ENCODE data around the gene RAMP1. TPM values are rescaled to one million over a fixed set of nuclear protein-coding genes. Genes with fewer than 3 reads are reported as not detected.
A peak's percentile ranks its signal among the peaks of the same experiment; 100 is the strongest.
"Not testable (repeated sequence)": the region's sequence is repeated elsewhere in the genome, so short reads cannot be mapped to it uniquely, and the experiment has no call there.

RAMP1 gene
- total and polyA plus RNA-seq, 8 donors, result 6.8 to 12.6 (median 8.7) TPM

GRCh38 chr2:237864940-237865622 lies 5.7 kb downstream of the RAMP1 start:
- no peaks in the 10 kb centered on the region for H3K36me3 ChIP-seq
- intact Hi-C loops (cut with DNase I), result no loop called here
- no peak for DNase-seq
- no peaks in the 10 kb centered on the region for H3K9me3 ChIP-seq
- peak; percentile 24 for ATAC-seq
- peaks cover 1 to 51% of the 10 kb centered on the region in 2 donors for H3K27me3 ChIP-seq
- H3K4me1 ChIP-seq, result peaks cover 1 to 6% of the 10 kb centered on the region in 2 donors
- peak overlapping the region in 1 of 2 donors; percentile 19 for H3K27ac ChIP-seq
- H3K4me3 ChIP-seq, result no peak overlapping the region
- TF ChIP-seq, protein P1, sequence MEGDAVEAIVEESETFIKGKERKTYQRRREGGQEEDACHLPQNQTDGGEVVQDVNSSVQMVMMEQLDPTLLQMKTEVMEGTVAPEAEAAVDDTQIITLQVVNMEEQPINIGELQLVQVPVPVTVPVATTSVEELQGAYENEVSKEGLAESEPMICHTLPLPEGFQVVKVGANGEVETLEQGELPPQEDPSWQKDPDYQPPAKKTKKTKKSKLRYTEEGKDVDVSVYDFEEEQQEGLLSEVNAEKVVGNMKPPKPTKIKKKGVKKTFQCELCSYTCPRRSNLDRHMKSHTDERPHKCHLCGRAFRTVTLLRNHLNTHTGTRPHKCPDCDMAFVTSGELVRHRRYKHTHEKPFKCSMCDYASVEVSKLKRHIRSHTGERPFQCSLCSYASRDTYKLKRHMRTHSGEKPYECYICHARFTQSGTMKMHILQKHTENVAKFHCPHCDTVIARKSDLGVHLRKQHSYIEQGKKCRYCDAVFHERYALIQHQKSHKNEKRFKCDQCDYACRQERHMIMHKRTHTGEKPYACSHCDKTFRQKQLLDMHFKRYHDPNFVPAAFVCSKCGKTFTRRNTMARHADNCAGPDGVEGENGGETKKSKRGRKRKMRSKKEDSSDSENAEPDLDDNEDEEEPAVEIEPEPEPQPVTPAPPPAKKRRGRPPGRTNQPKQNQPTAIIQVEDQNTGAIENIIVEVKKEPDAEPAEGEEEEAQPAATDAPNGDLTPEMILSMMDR (IDR thresholded peaks at IDR 0.05), result no peak

- intact Hi-C loops (cut with DNase I), result no loop called here
- H3K4me3 ChIP-seq, result no peak overlapping the region
- peaks cover 0 to 46% of the 10 kb centered on the region in 2 donors for H3K27me3 ChIP-seq
- peaks cover 0 to under 1% of the 10 kb centered on the region in 2 donors for H3K4me1 ChIP-seq
- DNase-seq (peak in 1 of 4 donors; percentile 43), ATAC-seq (no peak)
- H3K27ac ChIP-seq, result peak overlapping the region in 1 of 2 donors; percentile 19
- TF ChIP-seq, protein P1 (IDR thresholded peaks at IDR 0.05), result no peak
- H3K9me3 ChIP-seq, result no peaks in the 10 kb centered on the region
- no peaks in the 10 kb centered on the region for H3K36me3 ChIP-seq
These were observed 6.2 kb downstream of the RAMP1 start for GRCh38 chr2:237865623-237866041.

- H3K27me3 ChIP-seq, result peaks cover 0 to 46% of the 10 kb centered on the region in 2 donors
- ATAC-seq (peak; percentile 44), DNase-seq (no peak)
- H3K4me3 ChIP-seq, result no peak overlapping the region
- H3K27ac ChIP-seq, result peak overlapping the region in 1 of 2 donors; percentile 19
- H3K36me3 ChIP-seq, result no peaks in the 10 kb centered on the region
- intact Hi-C loops (cut with DNase I), result no loop called here
- TF ChIP-seq, protein P1 (IDR thresholded peaks at IDR 0.05), result no peak
- no peaks in the 10 kb centered on the region for H3K9me3 ChIP-seq
- H3K4me1 ChIP-seq, result no peaks in the 10 kb centered on the region
These were observed 6.7 kb downstream of the RAMP1 start for GRCh38 chr2:237866101-237866621.

DNA sequence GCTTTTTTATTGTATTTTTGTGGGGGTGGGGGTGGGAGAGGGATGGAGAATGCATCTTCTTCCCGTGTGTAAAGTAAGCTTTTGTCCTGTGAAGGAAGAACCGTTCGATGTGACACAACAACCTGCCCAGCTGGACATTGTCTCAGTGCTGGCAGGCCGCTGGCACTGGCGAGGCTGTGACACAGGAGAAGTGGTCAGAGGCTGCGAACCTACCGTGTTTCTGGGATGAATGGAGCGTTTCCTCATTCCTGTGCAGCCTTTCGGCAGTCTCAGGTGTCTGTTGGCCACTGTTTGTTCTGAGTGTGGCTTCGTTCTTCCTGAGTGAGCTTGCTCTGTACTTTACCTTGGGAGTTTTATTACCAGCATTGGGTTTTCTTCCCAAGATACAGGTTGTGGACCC lies 8.0 kb downstream of the RAMP1 start:
- intact Hi-C loops (cut with DNase I), result no loop called here
- Histone ChIP-seq H3K27ac (no peak overlapping the region), H3K4me3 (no peak overlapping the region), H3K4me1 (no peaks in the 10 kb centered on the region), H3K27me3 (peaks cover 0 to 40% of the 10 kb centered on the region in 2 donors), H3K36me3 (no peaks in the 10 kb centered on the region), H3K9me3 (no peaks in the 10 kb centered on the region)
- DNase-seq (peak in 1 of 4 donors; percentile 45), ATAC-seq (no peak)
- TF ChIP-seq, protein P1 (IDR thresholded peaks at IDR 0.05), result no peak

GRCh38 chr2:237868074-237868473 lies 8.7 kb downstream of the RAMP1 start:
- ATAC-seq; H3K4me1 ChIP-seq; DNase-seq; H3K36me3 ChIP-seq; H3K9me3 ChIP-seq; intact Hi-C loops (cut with DNase I); H3K4me3 ChIP-seq; H3K27ac ChIP-seq: not testable (repeated sequence)
- H3K27me3 ChIP-seq, result peaks cover 0 to 34% of the 10 kb centered on the region in 2 donors

All from left lung (tissue), 10 donors.